Thyroid gland (tissue), 4 donors: ENCODE results near the gene IL3RA.

Experiments used
- POLR2A ChIP-seq, 2 donors: fragments of 450-650 bp; IDR thresholded peaks; one replicate each; pipeline ENCODE4 v1.6.1; 2017; ENCODE audit warnings: antibody characterized with exemption in 2 of 2, mild to moderate bottlenecking in 2 of 2, moderate library complexity in 1 of 2
- TF ChIP-seq, protein P1 (sequence below), 6 experiments: fragments of 200-600 bp in 3 of 6; fragments of 450-650 bp in 3 of 6; sonication (generic) in 3 of 6; IDR thresholded peaks; one replicate each; pipeline ENCODE4 v1.5.1; 2016 to 2019; ENCODE audit warnings: antibody characterized with exemption in 6 of 6, mild to moderate bottlenecking in 2 of 6, inconsistent platforms in 1 of 6, moderate library complexity in 1 of 6

DNA sequence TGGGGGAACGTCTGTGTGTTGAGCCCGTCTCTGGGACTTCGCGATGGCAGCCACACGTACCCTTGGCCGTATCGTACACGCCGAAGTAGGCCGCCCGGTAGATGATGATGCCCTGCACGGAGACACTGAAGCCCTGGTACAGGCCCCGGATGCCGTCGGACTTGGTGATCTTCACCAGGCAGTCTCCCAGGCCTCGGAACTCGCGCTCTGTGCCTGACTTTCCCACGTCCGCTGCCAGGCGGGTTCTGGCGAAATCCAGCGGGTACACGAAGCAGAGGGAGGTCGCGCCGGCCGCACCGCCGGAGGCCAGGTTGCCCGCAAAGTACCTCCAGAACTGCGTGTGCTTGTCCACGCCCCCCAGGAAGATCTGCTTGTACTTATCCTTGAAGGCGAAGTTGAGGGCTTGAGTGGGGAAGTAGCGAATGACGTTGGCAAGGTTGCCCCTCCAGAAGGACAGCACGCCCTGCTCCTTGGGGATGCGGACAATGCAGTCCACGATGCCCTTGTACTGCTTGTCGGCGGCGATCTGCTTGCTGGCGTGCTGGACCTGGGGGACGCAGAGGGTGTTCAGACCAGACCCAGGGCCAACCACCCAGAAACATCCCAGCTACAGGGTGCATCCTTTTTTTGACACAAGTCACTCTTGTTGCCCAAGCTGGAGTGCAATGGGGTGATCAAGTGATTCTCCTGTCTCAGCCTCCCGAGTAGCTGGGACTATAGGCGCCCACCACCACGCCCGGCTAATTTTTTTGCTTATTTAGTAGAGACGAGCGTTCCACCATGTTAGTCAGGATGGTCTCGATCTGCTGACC lies 52.8 kb downstream of the IL3RA start:
- TF ChIP-seq POLR2A (IDR thresholded peaks at IDR 0.05), result no peak
- TF ChIP-seq, protein P1, sequence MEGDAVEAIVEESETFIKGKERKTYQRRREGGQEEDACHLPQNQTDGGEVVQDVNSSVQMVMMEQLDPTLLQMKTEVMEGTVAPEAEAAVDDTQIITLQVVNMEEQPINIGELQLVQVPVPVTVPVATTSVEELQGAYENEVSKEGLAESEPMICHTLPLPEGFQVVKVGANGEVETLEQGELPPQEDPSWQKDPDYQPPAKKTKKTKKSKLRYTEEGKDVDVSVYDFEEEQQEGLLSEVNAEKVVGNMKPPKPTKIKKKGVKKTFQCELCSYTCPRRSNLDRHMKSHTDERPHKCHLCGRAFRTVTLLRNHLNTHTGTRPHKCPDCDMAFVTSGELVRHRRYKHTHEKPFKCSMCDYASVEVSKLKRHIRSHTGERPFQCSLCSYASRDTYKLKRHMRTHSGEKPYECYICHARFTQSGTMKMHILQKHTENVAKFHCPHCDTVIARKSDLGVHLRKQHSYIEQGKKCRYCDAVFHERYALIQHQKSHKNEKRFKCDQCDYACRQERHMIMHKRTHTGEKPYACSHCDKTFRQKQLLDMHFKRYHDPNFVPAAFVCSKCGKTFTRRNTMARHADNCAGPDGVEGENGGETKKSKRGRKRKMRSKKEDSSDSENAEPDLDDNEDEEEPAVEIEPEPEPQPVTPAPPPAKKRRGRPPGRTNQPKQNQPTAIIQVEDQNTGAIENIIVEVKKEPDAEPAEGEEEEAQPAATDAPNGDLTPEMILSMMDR (IDR thresholded peaks at IDR 0.05), result no peak
